Psoas muscle (tissue), 7 donors: ENCODE results near the gene SPRED1. TPM values are rescaled to one million over a fixed set of nuclear protein-coding genes. Genes with fewer than 3 reads are reported as not detected.

Experiments used
- polyA plus RNA-seq, 3 donors: library from polyadenylated mRNA; stranded (reverse); fragments of 200-250 nt; gene quantifications; one replicate each; pipeline ENCODE4 v1.2.3, GENCODE V29; 2013
- total RNA-seq, 4 donors: library from RNA; stranded (reverse); fragmentation: NEBNext Ultra II Directional in 2 of 4; extraction: Animal tissue kit (Norgen Biotek cat#: 25700) in 2 of 4; gene quantifications; one replicate each; pipeline versions ENCODE4 v1.2.1 to v1.2.4, GENCODE V29; 2021 to 2023
- donor health status: healthy with polysubstance abuse.
- donor health status: DM: no; HTN: no; CAD: no; lungs with moderate emphysema.
- donor health status: Bipolar disorder and iron deficiency.
- donor health status: healthy.
- donor health status: DM: no; HTN: no; CAD: no.
- donor health status: DM: no; HTN: no; CAD: no.
- donor health status: DM: yes; HTN: yes; CAD: no.

SPRED1 gene
- total and polyA plus RNA-seq, 7 donors = 0.98 to 7.1 (median 4.2) TPM

Other genes starting within 250 kb of the SPRED1 start
- 10 to 100 TPM; 13.5 to 18.5 (median 15.5) TPM for gene FAM98B, start 201.3 kb downstream of the SPRED1 start, total RNA-seq
- 10 to 100 TPM in 1 of 3 donors, 1 to 10 TPM in 2; 6.8 to 11.7 (median 9.7) TPM for gene FAM98B, start 201.3 kb downstream of the SPRED1 start, polyA plus RNA-seq